Immature natural killer cell (primary cell): ENCODE results near the gene LILRA6. TPM values are rescaled to one million over a fixed set of nuclear protein-coding genes. Genes with fewer than 3 reads are reported as not detected.
"Not testable (repeated sequence)": the region's sequence is repeated elsewhere in the genome, so short reads cannot be mapped to it uniquely, and the experiment has no call there.

ENCODE experiments used
- DNase-seq, 3 donors: peaks; one replicate each; pipeline ENCODE4 v3.0.0; 2022; ENCODE audit warnings: mixed read lengths in 1 of 3
- H3K27ac Mint-ChIP-seq, 6 donors: one replicate each; pipeline ENCODE4 v1.8.0; 2020; ENCODE audit warnings: mixed read lengths in 6 of 6, mild to moderate bottlenecking in 5 of 6, inconsistent platforms in 4 of 6, moderate library complexity in 3 of 6
- H3K27me3 Mint-ChIP-seq, 3 donors: one replicate each; pipeline ENCODE4 v1.8.0; 2020 to 2021; ENCODE audit warnings: low read depth in 3 of 3, mild to moderate bottlenecking in 3 of 3, mixed read lengths in 3 of 3, moderate library complexity in 3 of 3, inconsistent platforms in 1 of 3
- H3K36me3 Mint-ChIP-seq, 3 donors: one replicate each; pipeline ENCODE4 v1.8.0; 2020; ENCODE audit warnings: mixed read lengths in 3 of 3, inconsistent platforms in 2 of 3, mild to moderate bottlenecking in 2 of 3
- H3K4me1 Mint-ChIP-seq, 2 donors: one replicate each; pipeline ENCODE4 v1.8.0; 2020; ENCODE audit warnings: inconsistent platforms in 2 of 2, mild to moderate bottlenecking in 2 of 2, mixed read lengths in 2 of 2, moderate library complexity in 1 of 2
- H3K4me3 Mint-ChIP-seq, 5 donors: one replicate each; pipeline ENCODE4 v1.8.0; 2020; ENCODE audit warnings: mild to moderate bottlenecking in 5 of 5, mixed read lengths in 5 of 5, inconsistent platforms in 3 of 5, moderate library complexity in 3 of 5
- H3K9me3 Mint-ChIP-seq, 6 donors: one replicate each; pipeline ENCODE4 v1.8.0; 2020; ENCODE audit warnings: mild to moderate bottlenecking in 6 of 6, mixed read lengths in 6 of 6, inconsistent platforms in 4 of 6, moderate library complexity in 3 of 6
- polyA plus RNA-seq, 3 donors: library from polyadenylated mRNA; unstranded; fragments of 300-500 nt; fragmentation: Illumina TruSeq; gene quantifications; one replicate each; pipeline ENCODE4 v1.2.3, GENCODE V29; 2021

The LILRA6 gene
- polyA plus RNA-seq, 3 donors from 2014 or later: 0.33 to 0.53 (median 0.39) TPM

DNA sequence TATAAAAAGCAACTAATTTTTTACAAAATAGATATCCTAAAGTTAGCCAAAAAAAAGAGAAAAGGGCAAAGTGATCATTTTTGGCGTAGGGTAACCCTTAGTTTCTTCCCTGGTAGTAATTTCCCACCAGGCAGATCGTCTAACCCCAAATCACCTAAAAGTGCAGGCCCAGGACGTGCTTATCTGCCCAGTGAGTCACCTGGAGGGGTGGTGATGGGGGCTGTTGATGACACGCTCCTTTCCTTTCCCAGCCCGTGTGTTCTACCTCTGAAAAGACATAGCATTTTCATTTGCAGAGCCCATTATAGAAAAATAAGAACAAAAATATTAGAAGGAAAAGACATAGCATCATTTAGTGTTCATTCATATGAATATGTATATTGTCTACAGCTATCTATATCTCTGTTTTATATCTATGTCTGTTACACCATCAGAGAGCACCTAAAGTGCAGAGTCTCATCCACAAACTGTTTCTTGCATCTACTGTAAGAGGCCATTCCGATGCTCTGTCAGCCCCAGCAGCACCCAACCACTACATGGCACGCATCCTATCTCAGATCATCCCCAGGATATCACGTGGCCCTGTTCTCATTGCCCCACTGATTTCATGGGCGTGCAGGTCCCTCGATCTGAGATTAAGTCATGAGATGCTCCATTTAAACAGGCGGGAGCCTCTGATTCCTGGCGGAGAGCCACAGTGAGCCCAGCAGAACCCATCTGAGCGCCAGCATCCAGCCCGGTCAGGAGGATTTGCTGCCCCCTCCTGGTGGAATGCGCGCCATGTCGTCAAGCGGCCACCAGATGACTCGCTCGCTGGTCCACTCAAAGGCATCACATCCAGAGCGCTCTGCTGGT lies 11.3 kb downstream of the LILRA6 start:
- DNase-seq: peak; percentile 70 to 82 (median 82)
- peaks cover 0 to 2% (median 0%) of the 10 kb centered on the region in 6 donors for H3K9me3 Mint-ChIP-seq
- H3K27me3 Mint-ChIP-seq: peaks cover 3 to 15% (median 7%) of the 10 kb centered on the region in 3 donors
- peaks cover 0 to 4% of the 10 kb centered on the region in 2 donors for H3K4me1 Mint-ChIP-seq
- H3K27ac Mint-ChIP-seq: peak overlapping the region in 1 of 6 donors; percentile 76
- H3K36me3 Mint-ChIP-seq: no peaks in the 10 kb centered on the region
- H3K4me3 Mint-ChIP-seq: no peak overlapping the region

DNA sequence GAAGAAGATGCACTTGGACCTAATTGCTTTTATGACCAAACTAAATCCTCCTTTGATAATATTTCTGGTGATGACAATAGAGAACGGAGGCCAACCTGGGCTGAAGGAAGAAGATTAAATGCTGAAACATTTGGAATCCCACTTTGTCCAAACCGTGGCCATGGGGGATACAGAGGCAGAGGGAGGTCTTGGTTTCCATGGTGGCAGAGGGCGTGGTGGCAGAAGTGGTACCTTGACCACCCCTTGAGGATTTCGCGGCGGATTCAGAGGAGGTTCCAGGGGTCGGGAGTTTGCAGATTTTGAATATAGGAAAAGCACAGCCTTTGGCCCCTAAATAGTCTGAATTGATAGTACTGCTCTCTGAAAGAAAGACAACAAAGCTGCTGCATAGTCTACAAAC lies 12.6 kb downstream of the LILRA6 start:
- Mint-ChIP-seq H3K9me3 (peaks cover 0 to 2% (median 0%) of the 10 kb centered on the region in 6 donors), H3K4me3 (no peak overlapping the region), H3K4me1 (peaks cover 0 to 4% of the 10 kb centered on the region in 2 donors), H3K27me3 (peaks cover 3 to 15% (median 3%) of the 10 kb centered on the region in 3 donors), H3K36me3 (no peaks in the 10 kb centered on the region), H3K27ac (no peak overlapping the region)
- no peak for DNase-seq

DNA sequence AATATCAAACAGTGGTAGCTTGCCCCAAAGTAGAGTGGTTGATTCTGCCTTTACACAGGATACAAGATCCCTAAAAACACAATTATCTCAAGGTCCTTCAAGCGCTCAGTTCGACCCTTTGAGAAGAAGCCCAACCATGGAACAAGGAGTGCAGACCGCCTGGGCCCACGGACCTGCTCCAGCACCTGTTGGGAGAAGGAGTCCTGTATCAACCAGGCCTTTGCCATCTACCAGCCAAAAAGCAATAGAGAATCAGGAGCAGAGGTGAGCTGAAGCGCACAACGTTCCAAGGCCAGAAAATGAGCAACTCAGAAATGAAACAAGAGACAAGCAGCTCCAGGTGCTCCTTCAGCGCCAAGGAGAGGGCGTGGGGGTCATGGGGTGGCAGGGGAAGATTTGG lies 13.4 kb downstream of the LILRA6 start:
- H3K36me3 Mint-ChIP-seq: no peaks in the 10 kb centered on the region
- peaks cover 0 to 4% of the 10 kb centered on the region in 2 donors for H3K4me1 Mint-ChIP-seq
- peaks cover 3 to 15% (median 3%) of the 10 kb centered on the region in 3 donors for H3K27me3 Mint-ChIP-seq
- H3K4me3 Mint-ChIP-seq: no peak overlapping the region
- no peak for DNase-seq
- H3K9me3 Mint-ChIP-seq: peaks cover 0 to 2% (median 0%) of the 10 kb centered on the region in 6 donors
- no peak overlapping the region for H3K27ac Mint-ChIP-seq

DNA sequence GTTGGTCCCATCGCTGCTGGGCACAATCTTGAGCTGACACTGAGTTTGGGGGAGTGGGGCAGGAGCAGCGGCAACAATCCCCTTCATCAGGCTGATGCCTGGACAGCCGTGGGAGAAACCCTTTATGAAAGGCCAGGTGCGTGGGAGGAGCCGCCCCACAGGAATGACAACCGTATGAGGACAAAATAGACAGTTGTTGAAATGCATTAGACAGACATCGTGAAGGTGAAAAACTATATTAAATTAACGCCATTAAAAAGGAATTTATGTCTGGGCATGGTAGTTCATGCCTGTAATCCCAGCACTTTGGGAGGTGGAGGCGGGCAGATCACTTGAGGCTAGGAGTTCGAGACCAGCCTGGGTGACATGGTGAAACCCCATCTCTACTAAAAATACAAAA lies 18.0 kb downstream of the LILRA6 start:
- DNase-seq: not testable (repeated sequence)

GRCh38 chr19:54223937-54224281 lies 18.7 kb downstream of the LILRA6 start:
- H3K27me3 Mint-ChIP-seq, H3K27ac Mint-ChIP-seq, H3K9me3 Mint-ChIP-seq, H3K4me3 Mint-ChIP-seq, DNase-seq, H3K36me3 Mint-ChIP-seq, H3K4me1 Mint-ChIP-seq: not testable (repeated sequence)

More for the DNA sequence above, 18.0 kb downstream of the LILRA6 start:
- H3K4me3 Mint-ChIP-seq, H3K36me3 Mint-ChIP-seq, H3K27me3 Mint-ChIP-seq, H3K4me1 Mint-ChIP-seq, H3K9me3 Mint-ChIP-seq, H3K27ac Mint-ChIP-seq: not testable (repeated sequence)

DNA sequence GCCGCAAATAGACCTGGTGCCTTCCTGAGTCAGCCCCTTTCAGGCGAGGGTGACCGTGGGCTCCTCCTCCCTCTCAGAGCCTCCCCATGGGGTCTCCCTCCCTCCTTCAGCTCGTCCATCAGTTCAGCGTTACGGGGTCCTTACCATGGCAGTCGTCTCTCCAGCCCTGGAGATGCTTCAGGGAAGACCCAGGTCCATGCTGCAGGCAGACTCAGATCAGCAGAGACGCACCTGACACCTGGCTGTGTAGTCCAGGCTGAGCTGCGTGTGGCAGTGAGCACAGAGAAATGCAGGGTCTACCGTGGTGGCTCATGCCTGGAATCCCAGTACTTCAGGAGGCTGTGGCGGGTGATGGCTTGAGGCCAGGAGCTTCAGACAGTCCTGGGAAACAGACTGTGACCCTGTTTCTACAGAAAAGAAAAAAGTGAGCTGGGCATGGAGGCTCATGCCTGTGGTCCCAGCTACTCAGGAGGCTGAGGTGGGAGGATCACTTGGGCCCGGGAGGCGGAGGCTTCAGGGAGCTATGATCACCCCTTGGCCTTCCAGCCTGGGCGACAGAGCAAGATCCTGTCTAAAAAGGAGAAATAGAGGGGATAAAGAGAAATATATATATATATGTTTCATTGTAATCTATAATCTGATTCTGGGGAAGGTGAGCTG lies 19.2 kb downstream of the LILRA6 start:
- H3K36me3 Mint-ChIP-seq, H3K4me3 Mint-ChIP-seq, DNase-seq, H3K4me1 Mint-ChIP-seq, H3K27me3 Mint-ChIP-seq, H3K9me3 Mint-ChIP-seq: not testable (repeated sequence)
- peak overlapping the region in 1 of 6 donors; percentile 85 for H3K27ac Mint-ChIP-seq

GRCh38 chr19:54222474-54223276 lies 19.9 kb downstream of the LILRA6 start, which contains the start of gene LILRB3:
Gene LILRB3, minus strand, starts transcription at chr19:54223007. Its CDS starts 31 bp downstream, at chr19:54222976.
- H3K27me3 Mint-ChIP-seq, H3K36me3 Mint-ChIP-seq, H3K4me1 Mint-ChIP-seq, DNase-seq, H3K4me3 Mint-ChIP-seq, H3K9me3 Mint-ChIP-seq: not testable (repeated sequence)
- H3K27ac Mint-ChIP-seq: peak within 1 kb of the TSS in 1 of 6 donors; percentile 85

- H3K9me3 Mint-ChIP-seq: not testable (repeated sequence)
Observed at GRCh38 chr19:54221947-54222346, 20.6 kb downstream of the LILRA6 start.

DNA sequence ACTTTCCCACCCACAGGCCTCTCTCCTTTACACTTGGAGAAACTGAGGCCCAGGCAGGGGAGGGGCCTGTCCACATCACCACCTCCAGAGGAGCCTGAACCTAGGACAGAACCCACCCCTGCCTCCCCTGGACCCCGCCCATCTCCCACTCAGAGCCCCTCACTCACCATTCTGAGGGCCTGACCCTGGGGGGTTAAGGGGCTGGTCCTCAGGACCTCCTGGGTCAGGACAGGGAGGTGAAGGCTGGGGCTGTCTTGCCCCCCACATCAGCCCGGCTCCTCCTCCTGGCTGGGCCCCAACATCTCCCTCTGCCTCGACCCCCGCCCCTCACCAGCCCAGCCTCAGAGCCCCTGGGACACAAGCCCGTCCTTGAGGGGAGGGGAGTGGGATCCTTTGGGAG lies 22.9 kb downstream of the LILRA6 start:
- DNase-seq, H3K4me3 Mint-ChIP-seq, H3K27me3 Mint-ChIP-seq, H3K27ac Mint-ChIP-seq, H3K9me3 Mint-ChIP-seq, H3K4me1 Mint-ChIP-seq, H3K36me3 Mint-ChIP-seq: not testable (repeated sequence)

More at GRCh38 chr19:54221947-54222346, 20.6 kb downstream of the LILRA6 start:
- DNase-seq, H3K4me3 Mint-ChIP-seq, H3K4me1 Mint-ChIP-seq, H3K27me3 Mint-ChIP-seq, H3K36me3 Mint-ChIP-seq, H3K27ac Mint-ChIP-seq: not testable (repeated sequence)

- peaks cover 0 to 5% (median 0%) of the 10 kb centered on the region in 3 donors for H3K36me3 Mint-ChIP-seq
- peaks cover 2 to 3% (median 3%) of the 10 kb centered on the region in 3 donors for H3K27me3 Mint-ChIP-seq
- DNase-seq: no peak
- no peaks in the 10 kb centered on the region for H3K4me1 Mint-ChIP-seq
- no peak overlapping the region for H3K27ac Mint-ChIP-seq
- H3K4me3 Mint-ChIP-seq: no peak overlapping the region
- H3K9me3 Mint-ChIP-seq: no peaks in the 10 kb centered on the region
Observed at GRCh38 chr19:54218960-54219661, 23.5 kb downstream of the LILRA6 start.

DNA sequence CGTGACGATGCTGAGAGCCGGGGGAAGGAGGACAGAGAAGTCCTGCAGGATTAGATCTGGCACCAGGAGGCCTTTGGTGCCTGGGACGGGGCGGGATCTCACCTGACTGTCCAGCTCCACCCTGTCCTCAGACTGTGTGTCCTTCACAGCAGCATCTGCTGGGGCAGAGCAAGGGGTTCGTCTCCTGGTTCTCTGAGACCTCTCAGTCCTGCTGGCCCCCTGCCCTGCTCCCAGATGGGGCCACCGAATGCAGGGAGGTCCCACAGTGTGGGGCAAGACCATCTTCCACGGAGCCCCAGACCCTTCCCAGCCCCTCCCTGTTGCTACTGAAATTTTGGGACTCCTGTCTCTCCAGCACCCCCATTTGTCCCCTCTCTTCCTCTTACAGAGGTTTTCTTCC lies 24.3 kb downstream of the LILRA6 start:
- no peak for DNase-seq
- H3K4me3 Mint-ChIP-seq: no peak overlapping the region
- no peaks in the 10 kb centered on the region for H3K9me3 Mint-ChIP-seq
- H3K27me3 Mint-ChIP-seq: peaks cover 1 to 2% (median 2%) of the 10 kb centered on the region in 3 donors
- H3K36me3 Mint-ChIP-seq: peaks cover 0 to 5% (median 0%) of the 10 kb centered on the region in 3 donors
- H3K27ac Mint-ChIP-seq: no peak overlapping the region
- H3K4me1 Mint-ChIP-seq: no peaks in the 10 kb centered on the region

DNA sequence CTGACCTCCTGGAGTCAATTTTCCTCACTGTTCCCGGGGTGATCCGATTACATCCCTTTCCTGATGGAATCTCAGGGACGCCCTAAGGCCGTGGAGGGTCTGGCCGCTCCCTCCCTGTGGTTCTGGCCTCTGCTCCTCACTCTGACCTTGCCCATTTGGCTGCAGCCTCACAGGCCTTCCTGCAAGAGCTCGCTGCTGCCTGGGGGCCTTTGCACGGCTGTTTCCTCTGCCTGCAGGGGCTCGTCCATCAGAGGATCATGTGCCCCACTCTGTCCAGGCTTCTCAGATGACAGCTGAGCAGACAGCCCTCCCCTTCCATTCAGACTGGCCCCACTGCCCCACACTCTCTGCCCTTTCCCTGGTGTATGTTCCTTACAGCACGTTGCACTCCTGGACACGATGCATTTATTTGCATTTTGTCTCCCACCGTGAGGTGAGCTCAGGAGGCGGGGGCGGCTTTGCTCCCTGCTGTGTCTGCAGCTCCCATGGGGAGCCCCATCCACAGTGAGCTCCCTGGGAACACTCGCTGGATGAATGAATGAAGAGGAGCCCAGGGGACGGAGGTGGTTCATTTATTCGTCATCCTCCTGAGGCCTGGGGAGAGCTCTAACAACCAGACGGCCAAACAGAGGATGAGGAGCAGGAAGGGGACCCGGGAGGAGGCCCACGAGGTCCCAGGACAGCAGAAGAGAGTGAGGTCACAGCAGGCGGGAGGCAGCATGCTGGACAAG lies 24.9 kb downstream of the LILRA6 start:
- not testable (repeated sequence) for H3K9me3 Mint-ChIP-seq, H3K4me1 Mint-ChIP-seq, H3K4me3 Mint-ChIP-seq, H3K36me3 Mint-ChIP-seq, DNase-seq, H3K27me3 Mint-ChIP-seq
- H3K27ac Mint-ChIP-seq: peak overlapping the region in 1 of 6 donors; percentile 39

- H3K9me3 Mint-ChIP-seq: no peaks in the 10 kb centered on the region
- H3K4me1 Mint-ChIP-seq: peaks cover 0 to 5% of the 10 kb centered on the region in 2 donors
- DNase-seq: no peak
- peaks cover 0 to 5% (median 0%) of the 10 kb centered on the region in 3 donors for H3K36me3 Mint-ChIP-seq
- no peak overlapping the region for H3K27ac Mint-ChIP-seq
- H3K4me3 Mint-ChIP-seq: no peak overlapping the region
- peaks cover 0 to 1% (median 0%) of the 10 kb centered on the region in 3 donors for H3K27me3 Mint-ChIP-seq
Observed at GRCh38 chr19:54216869-54217268, 25.7 kb downstream of the LILRA6 start.
